SK-N-SH (cell line): ENCODE data around the gene MLYCD. TPM values are rescaled to one million over a fixed set of nuclear protein-coding genes. Genes with fewer than 3 reads are reported as not detected.

ENCODE experiments used
- CTCF ChIA-PET: fragments of 300-600, 350-600 bp; formaldehyde crosslinking; extraction: SDS; loops from one replicate; lab custom pipeline; 2021; lab: Yijun Ruan, JAX
- POLR2A ChIA-PET: fragments of 350-600 bp; sonication (Branson Sonifier 250); formaldehyde crosslinking; extraction: SDS; loops from one replicate; lab custom pipeline; 2020; ENCODE audit warnings: antibody characterized with exemption, inconsistent platforms; lab: Yijun Ruan, JAX
- DNase-seq: peaks from one replicate; pipeline ENCODE4 v3.0.0; 2012
- H2AFZ ChIP-seq: fragments of 200-600 bp; sonication (generic); 2 replicates; pipeline ENCODE4 v1.8.1; 2016; ENCODE audit warnings: antibody characterized with exemption, mild to moderate bottlenecking, low read depth
- H3F3A ChIP-seq: fragments of 200-600 bp; sonication (generic); replicated peaks from 2 replicates; pipeline ENCODE3; 2016; ENCODE audit warnings: antibody characterized with exemption, mild to moderate bottlenecking; ENCODE audit not compliant: insufficient read depth
- H3K27ac ChIP-seq, 2 experiments: fragments of 200-500 bp in 1 of 2; fragments of 200-600 bp in 1 of 2; sonication (Bioruptor generic) in 1 of 2; sonication (generic), shearing (Covaris generic) in 1 of 2; 2 replicates each; pipeline versions ENCODE4 v1.5.1 to v1.6.1; 2014 to 2016; ENCODE audit warnings: low read depth in 2 of 2, inconsistent platforms in 1 of 2, low read length in 1 of 2, mild to moderate bottlenecking in 1 of 2, mixed read lengths in 1 of 2
- H3K27me3 ChIP-seq: fragments of 200-600 bp; sonication (generic), shearing (Covaris generic); 2 replicates; pipeline ENCODE4 v1.6.1; 2016; ENCODE audit warnings: mixed run types; ENCODE audit not compliant: insufficient read depth
- H3K36me3 ChIP-seq, 2 experiments: fragments of 200-500 bp in 1 of 2; fragments of 200-600 bp in 1 of 2; sonication (Bioruptor generic) in 1 of 2; sonication (generic) in 1 of 2; replicated peaks in 1 of 2; 2 replicates each; pipeline versions ENCODE3 to v1.5.1; 2014 to 2016; ENCODE audit warnings: low read length in 1 of 2, mild to moderate bottlenecking in 1 of 2; ENCODE audit not compliant: insufficient read depth in 2 of 2, control insufficient read depth in 1 of 2
- H3K4me1 ChIP-seq, 2 experiments: fragments of 200-500 bp in 1 of 2; fragments of 200-600 bp in 1 of 2; sonication (Bioruptor generic) in 1 of 2; sonication (generic), shearing (Covaris generic) in 1 of 2; 2 replicates each; pipeline versions ENCODE4 v1.5.1 to v1.6.1; 2014 to 2016; ENCODE audit warnings: low read depth in 1 of 2, low read length in 1 of 2, mixed run types in 1 of 2; ENCODE audit not compliant: insufficient read depth in 2 of 2, control insufficient read depth in 1 of 2
- H3K4me2 ChIP-seq: fragments of 200-600 bp; sonication (generic), shearing (Covaris generic); 2 replicates; pipeline ENCODE4 v1.6.1; 2017; ENCODE audit warnings: mixed run types
- H3K4me3 ChIP-seq, 2 experiments: fragments of 200-500 bp in 1 of 2; fragments of 200-600 bp in 1 of 2; sonication (Bioruptor generic) in 1 of 2; sonication (generic), shearing (Covaris generic) in 1 of 2; 2 replicates each; pipeline versions ENCODE4 v1.5.1 to v1.8.1; 2014 to 2016; ENCODE audit warnings: low read depth in 2 of 2, inconsistent platforms in 1 of 2, low read length in 1 of 2, mild to moderate bottlenecking in 1 of 2, mixed read lengths in 1 of 2, moderate library complexity in 1 of 2
- H3K79me2 ChIP-seq: fragments of 200-600 bp; sonication (generic); 2 replicates; pipeline ENCODE4 v1.8.1; 2017; ENCODE audit warnings: mild to moderate bottlenecking; ENCODE audit not compliant: insufficient read depth
- H3K9ac ChIP-seq: fragments of 200-600 bp; sonication (generic); 2 replicates; pipeline ENCODE4 v1.6.1; 2017; ENCODE audit warnings: mixed run types
- H3K9me2 ChIP-seq: fragments of 200-600 bp; sonication (generic); 2 replicates; pipeline ENCODE4 v1.6.1; 2017; ENCODE audit warnings: mixed run types
- H3K9me3 ChIP-seq: fragments of 200-600 bp; sonication (generic); 2 replicates; pipeline ENCODE4 v1.6.1; 2017; ENCODE audit warnings: mixed run types, mild to moderate bottlenecking, moderate library complexity
- H4K20me1 ChIP-seq: fragments of 200-600 bp; sonication (generic); 2 replicates; pipeline ENCODE4 v1.6.1; 2017; ENCODE audit warnings: mild to moderate bottlenecking, mixed run types; ENCODE audit not compliant: insufficient read depth
- CHD2 ChIP-seq: fragments of 150-350 bp; IDR thresholded peaks from 2 replicates; pipeline ENCODE4 v1.6.1; 2018; ENCODE audit warnings: low read length; ENCODE audit not compliant: partially characterized antibody
- EZH2phosphoT487 ChIP-seq: fragments of 200-600 bp; sonication (generic); IDR thresholded peaks from 2 replicates; pipeline ENCODE4 v1.6.1; 2017; ENCODE audit warnings: low read depth, mixed run types, mild to moderate bottlenecking, antibody characterized with exemption, moderate library complexity, borderline replicate concordance
- JUND ChIP-seq: IDR thresholded peaks from 2 replicates; pipeline ENCODE4 v1.4.0; 2012
- MXI1 ChIP-seq: IDR thresholded peaks from 2 replicates; pipeline ENCODE4 v1.6.1; 2012; ENCODE audit warnings: mild to moderate bottlenecking, low read depth, low read length, improper control_type of control experiment
- POLR2AphosphoS5 ChIP-seq: IDR thresholded peaks from 2 replicates; pipeline ENCODE4 v1.6.1; 2012; ENCODE audit warnings: low read depth, low read length
- WGBS: methylation state at CpG from one replicate; pipeline ENCODE4 v1.1.6; 2017; ENCODE audit warnings: low lambda C conversion rate; 5-methylcytosine and 5-hydroxymethylcytosine counted together
- polyA plus RNA-seq, 3 experiments: library from polyadenylated mRNA; depleted of rRNA; stranded (reverse); fragments of >200 nt; gene quantifications; 2 replicates each; pipeline ENCODE4 v1.2.3, GENCODE V29; 2012
- TF ChIP-seq, protein P1 (sequence below): IDR thresholded peaks from 2 replicates; pipeline ENCODE4 v1.4.0; 2012; ENCODE audit warnings: low read depth, borderline replicate concordance
- TF ChIP-seq, protein P2 (sequence below): fragments of 150-350 bp; IDR thresholded peaks from 2 replicates; pipeline ENCODE4 v1.6.1; 2017; ENCODE audit warnings: antibody characterized with exemption, low read length, low read depth, borderline replicate concordance
- TF ChIP-seq, protein P3 (sequence below): IDR thresholded peaks from 2 replicates; pipeline ENCODE4 v1.4.0; 2012; ENCODE audit warnings: low read depth, borderline replicate concordance

MLYCD gene
- polyA plus RNA-seq, 1 of the 3 experiments (the other 2 are of a cell fraction) = 2.4 TPM

DNA sequence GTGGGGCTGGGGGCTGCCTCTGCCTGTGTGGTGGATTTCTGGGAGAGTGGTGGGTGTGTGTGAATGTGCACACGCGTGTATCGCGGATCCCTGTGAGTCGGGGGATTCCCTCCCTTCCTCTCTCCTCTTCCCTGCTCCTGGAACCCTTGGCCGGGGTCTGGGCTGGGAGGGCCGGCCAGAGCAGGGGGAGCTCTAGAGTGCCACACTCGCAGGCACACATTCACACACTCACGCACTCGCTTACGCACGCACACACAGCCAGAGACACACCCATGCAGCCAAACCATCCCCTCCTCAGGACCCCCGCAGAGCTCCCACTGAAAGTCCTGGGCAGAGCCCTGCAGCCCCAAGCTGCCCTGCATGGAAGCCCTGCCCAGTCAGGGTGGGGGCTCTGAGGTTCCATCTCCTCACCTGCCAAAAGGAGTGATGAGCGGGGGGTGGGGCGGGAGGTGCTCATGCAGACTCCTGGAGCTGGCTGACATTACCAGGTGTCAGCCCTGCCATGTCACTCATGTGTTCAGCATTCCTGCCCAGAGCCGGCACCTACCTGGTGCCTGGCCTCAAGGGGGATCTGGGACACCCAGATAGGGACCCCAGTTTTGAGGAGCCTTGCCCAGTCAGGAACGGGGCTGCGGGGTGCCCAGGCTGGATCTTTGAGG is 71.0 kb downstream of the MLYCD start:
- CTCF ChIA-PET = interaction anchor here (0.8 to 5.3 kb wide), 8 partner anchors 13 to 338 kb away, joined by 3 to 28 read pairs (median 4); no protein-coding TSS in a partner anchor
- Histone ChIP-seq H3K9me3 (no peaks in the 10 kb centered on the region), H3K79me2 (no peaks in the 10 kb centered on the region), H3K4me1 (no peaks in the 10 kb centered on the region), H3K9me2 (no peaks in the 10 kb centered on the region), H3K4me2 (no peak overlapping the region), H3K27ac (no peak overlapping the region), H3K4me3 (no peak overlapping the region), H2AFZ (no peak overlapping the region), H3K27me3 (no peaks in the 10 kb centered on the region), H3K36me3 (no peaks in the 10 kb centered on the region), H3K9ac (no peak overlapping the region), H3F3A (no peaks in the 10 kb centered on the region), H4K20me1 (no peaks in the 10 kb centered on the region)
- POLR2A ChIA-PET = no interaction called here
- WGBS = 87% methylated on average over 8 of the region's 18 CpGs
- TF ChIP-seq EZH2phosphoT487 (no peak), POLR2AphosphoS5 (no peak), JUND (no peak)
- TF ChIP-seq, protein P1, sequence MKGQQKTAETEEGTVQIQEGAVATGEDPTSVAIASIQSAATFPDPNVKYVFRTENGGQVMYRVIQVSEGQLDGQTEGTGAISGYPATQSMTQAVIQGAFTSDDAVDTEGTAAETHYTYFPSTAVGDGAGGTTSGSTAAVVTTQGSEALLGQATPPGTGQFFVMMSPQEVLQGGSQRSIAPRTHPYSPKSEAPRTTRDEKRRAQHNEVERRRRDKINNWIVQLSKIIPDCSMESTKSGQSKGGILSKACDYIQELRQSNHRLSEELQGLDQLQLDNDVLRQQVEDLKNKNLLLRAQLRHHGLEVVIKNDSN = no peak
- TF ChIP-seq, protein P2, sequence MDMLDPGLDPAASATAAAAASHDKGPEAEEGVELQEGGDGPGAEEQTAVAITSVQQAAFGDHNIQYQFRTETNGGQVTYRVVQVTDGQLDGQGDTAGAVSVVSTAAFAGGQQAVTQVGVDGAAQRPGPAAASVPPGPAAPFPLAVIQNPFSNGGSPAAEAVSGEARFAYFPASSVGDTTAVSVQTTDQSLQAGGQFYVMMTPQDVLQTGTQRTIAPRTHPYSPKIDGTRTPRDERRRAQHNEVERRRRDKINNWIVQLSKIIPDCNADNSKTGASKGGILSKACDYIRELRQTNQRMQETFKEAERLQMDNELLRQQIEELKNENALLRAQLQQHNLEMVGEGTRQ = no peak
- no peak for DNase-seq

DNA sequence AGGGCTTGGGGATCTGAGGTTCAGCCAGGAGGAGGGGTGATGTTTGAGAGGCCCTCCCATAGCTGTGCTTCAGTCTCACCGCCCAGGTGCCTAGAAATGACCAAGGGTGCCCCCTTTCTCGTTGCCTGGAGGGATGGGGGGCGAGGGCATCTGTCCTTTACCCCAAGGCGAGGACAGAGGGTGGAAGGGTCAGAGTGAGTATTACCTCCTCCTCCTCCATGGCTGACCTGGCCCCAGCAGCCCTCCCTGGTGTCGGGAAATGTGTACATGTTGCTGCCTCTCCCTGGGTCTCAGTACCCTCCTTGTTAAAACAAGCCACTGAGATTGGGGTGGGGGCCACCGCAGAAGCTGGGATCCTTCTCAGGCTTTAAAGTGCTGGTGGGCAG is 71.5 kb downstream of the MLYCD start:
- Histone ChIP-seq H3K9me3 (no peaks in the 10 kb centered on the region), H3K9ac (no peak overlapping the region), H2AFZ (no peak overlapping the region), H3K36me3 (no peaks in the 10 kb centered on the region), H3K4me1 (no peaks in the 10 kb centered on the region), H3F3A (no peaks in the 10 kb centered on the region), H3K27me3 (no peaks in the 10 kb centered on the region), H3K79me2 (no peaks in the 10 kb centered on the region), H3K4me3 (no peak overlapping the region), H3K27ac (no peak overlapping the region), H4K20me1 (no peaks in the 10 kb centered on the region), H3K4me2 (no peak overlapping the region), H3K9me2 (no peaks in the 10 kb centered on the region)
- 91% methylated on average over 4 of the region's 6 CpGs for WGBS
- POLR2A ChIA-PET = no interaction called here
- TF ChIP-seq, protein P3, sequence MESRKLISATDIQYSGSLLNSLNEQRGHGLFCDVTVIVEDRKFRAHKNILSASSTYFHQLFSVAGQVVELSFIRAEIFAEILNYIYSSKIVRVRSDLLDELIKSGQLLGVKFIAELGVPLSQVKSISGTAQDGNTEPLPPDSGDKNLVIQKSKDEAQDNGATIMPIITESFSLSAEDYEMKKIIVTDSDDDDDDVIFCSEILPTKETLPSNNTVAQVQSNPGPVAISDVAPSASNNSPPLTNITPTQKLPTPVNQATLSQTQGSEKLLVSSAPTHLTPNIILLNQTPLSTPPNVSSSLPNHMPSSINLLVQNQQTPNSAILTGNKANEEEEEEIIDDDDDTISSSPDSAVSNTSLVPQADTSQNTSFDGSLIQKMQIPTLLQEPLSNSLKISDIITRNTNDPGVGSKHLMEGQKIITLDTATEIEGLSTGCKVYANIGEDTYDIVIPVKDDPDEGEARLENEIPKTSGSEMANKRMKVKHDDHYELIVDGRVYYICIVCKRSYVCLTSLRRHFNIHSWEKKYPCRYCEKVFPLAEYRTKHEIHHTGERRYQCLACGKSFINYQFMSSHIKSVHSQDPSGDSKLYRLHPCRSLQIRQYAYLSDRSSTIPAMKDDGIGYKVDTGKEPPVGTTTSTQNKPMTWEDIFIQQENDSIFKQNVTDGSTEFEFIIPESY = no peak
- TF ChIP-seq CHD2 (no peak), MXI1 (no peak)
- no peak for DNase-seq
- CTCF ChIA-PET = interaction anchor here (0.9 to 5.3 kb wide), 8 partner anchors 14 to 337 kb away, joined by 3 to 28 read pairs (median 5); partner anchors contain the start of gene SLC38A8
